ENCODE measurements around the gene AUH.
A peak's percentile ranks its signal among the peaks of the same experiment; 100 is the strongest.

AUH gene

DNA sequence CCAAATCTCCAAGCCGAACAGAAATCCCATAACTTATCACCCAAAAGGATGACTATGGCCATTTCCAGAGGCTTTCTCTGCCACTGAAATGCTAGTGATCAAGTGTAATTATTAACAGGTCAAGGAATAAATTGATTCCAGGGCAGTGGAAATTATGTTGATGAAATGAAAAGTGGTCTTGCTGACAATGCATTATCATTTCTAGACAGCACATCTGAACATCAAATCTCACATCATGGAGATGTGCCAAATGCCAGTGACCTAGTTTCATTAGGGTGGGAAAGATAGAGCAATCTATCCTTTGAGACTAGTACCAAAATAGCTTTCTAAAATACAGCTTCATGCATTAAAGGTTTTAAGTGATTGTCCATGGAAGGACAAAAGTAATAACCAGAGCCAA lies 86.1 kb downstream of the AUH start:
- Histone ChIP-seq H2BK120ac (ENCODE audit: low read depth, low read length) (no peak overlapping the region), H2BK5ac (ENCODE audit: low read depth, low read length, poor library complexity, severe bottlenecking) (no peak overlapping the region), H2BK15ac (ENCODE audit: low read depth, poor library complexity, severe bottlenecking) (no peak overlapping the region), H2AK5ac (ENCODE audit: low read length, severe bottlenecking) (no peak overlapping the region), H3K9ac (ENCODE audit: low read length) (no peak overlapping the region), H2BK12ac (ENCODE audit: low read length in 2 of 2) (no peak overlapping the region), H3K9me3 (ENCODE audit: control insufficient read depth, low read length) (no peaks in the 10 kb centered on the region), H3K27me3 (ENCODE audit: control insufficient read depth in 1 of 2, insufficient read depth in 1 of 2, low read length in 2 of 2) (no peaks in the 10 kb centered on the region), H3K23ac (ENCODE audit: low read length in 2 of 2) (no peak overlapping the region), H3K27ac (ENCODE audit: low read length, poor library complexity, severe bottlenecking) (peak overlapping the region; percentile 35), H3K4me1 (ENCODE audit: control insufficient read depth, insufficient read depth, low read depth, low read length) (peaks cover 3% of the 10 kb centered on the region), H3K18ac (ENCODE audit: low read depth in 1 of 2, low read length in 2 of 2) (no peak overlapping the region), H2AFZ (ENCODE audit: low read depth, low read length) (no peak overlapping the region), H3K4me3 (ENCODE audit: insufficient read depth in 1 of 2, low read depth in 1 of 2, low read length in 2 of 2) (no peak overlapping the region), H4K8ac (ENCODE audit: low read length) (no peak overlapping the region), H3K4me2 (ENCODE audit: low read length, poor library complexity, severe bottlenecking) (no peak overlapping the region), H3K36me3 (ENCODE audit: control insufficient read depth in 1 of 2, insufficient read depth in 2 of 2, low read depth in 1 of 2, low read length in 2 of 2) (no peaks in the 10 kb centered on the region), H3K4ac (ENCODE audit: low read depth in 1 of 2, low read length in 2 of 2) (no peak overlapping the region), H3K14ac (ENCODE audit: low read length in 2 of 2) (no peak overlapping the region), H4K91ac (ENCODE audit: low read length) (no peak overlapping the region), H3K79me1 (replicated peaks; ENCODE audit: low read length, poor library complexity, severe bottlenecking) (peaks cover 2% of the 10 kb centered on the region)
- WGBS, result no CpG with 5 or more reads among the region's 1 CpG
- no peak for DNase-seq

DNA sequence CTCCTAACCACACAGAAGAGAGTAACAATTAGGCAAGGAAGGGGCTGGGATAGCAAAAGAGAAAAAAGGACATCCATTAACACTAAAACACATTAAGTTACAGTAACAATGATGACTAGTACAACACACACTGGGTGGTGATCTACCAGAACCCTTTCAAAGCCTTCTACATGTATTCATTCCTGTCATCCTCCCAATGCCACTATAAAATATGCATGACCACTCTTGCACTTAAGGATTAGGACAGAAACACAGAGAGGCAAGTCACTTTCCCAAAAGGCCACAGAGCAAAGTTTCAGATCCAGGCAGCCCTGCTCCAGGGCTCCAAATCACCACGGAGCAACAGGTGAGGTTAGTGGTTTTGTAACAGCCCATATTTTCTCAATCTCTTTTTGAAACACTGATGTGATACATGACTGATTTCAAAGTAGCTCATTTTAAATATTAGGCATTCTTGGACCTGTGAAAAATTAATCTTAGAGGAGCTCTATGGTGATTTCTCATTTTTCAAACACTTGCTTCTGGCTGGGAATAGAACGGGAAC lies 86.7 kb downstream of the AUH start:
- Histone ChIP-seq H2BK12ac (ENCODE audit: low read length in 2 of 2) (no peak overlapping the region), H3K4me3 (ENCODE audit: insufficient read depth in 1 of 2, low read depth in 1 of 2, low read length in 2 of 2) (no peak overlapping the region), H3K4me1 (ENCODE audit: control insufficient read depth, insufficient read depth, low read depth, low read length) (peaks cover 3% of the 10 kb centered on the region), H3K14ac (ENCODE audit: low read length in 2 of 2) (no peak overlapping the region), H2AK5ac (ENCODE audit: low read length, severe bottlenecking) (no peak overlapping the region), H2AFZ (ENCODE audit: low read depth, low read length) (no peak overlapping the region), H3K18ac (ENCODE audit: low read depth in 1 of 2, low read length in 2 of 2) (no peak overlapping the region), H2BK15ac (ENCODE audit: low read depth, poor library complexity, severe bottlenecking) (no peak overlapping the region), H3K36me3 (ENCODE audit: control insufficient read depth in 1 of 2, insufficient read depth in 2 of 2, low read depth in 1 of 2, low read length in 2 of 2) (no peaks in the 10 kb centered on the region), H3K23ac (ENCODE audit: low read length in 2 of 2) (no peak overlapping the region), H4K91ac (ENCODE audit: low read length) (no peak overlapping the region), H2BK120ac (ENCODE audit: low read depth, low read length) (no peak overlapping the region), H3K9me3 (ENCODE audit: control insufficient read depth, low read length) (no peaks in the 10 kb centered on the region), H3K4ac (ENCODE audit: low read depth in 1 of 2, low read length in 2 of 2) (no peak overlapping the region), H3K4me2 (ENCODE audit: low read length, poor library complexity, severe bottlenecking) (no peak overlapping the region), H3K27ac (ENCODE audit: low read length, poor library complexity, severe bottlenecking) (peak overlapping the region; percentile 30), H2BK5ac (ENCODE audit: low read depth, low read length, poor library complexity, severe bottlenecking) (no peak overlapping the region), H3K9ac (ENCODE audit: low read length) (no peak overlapping the region), H3K27me3 (ENCODE audit: control insufficient read depth in 1 of 2, insufficient read depth in 1 of 2, low read length in 2 of 2) (no peaks in the 10 kb centered on the region), H4K8ac (ENCODE audit: low read length) (peak overlapping the region; percentile 42), H3K79me1 (replicated peaks; ENCODE audit: low read length, poor library complexity, severe bottlenecking) (peaks cover 4% of the 10 kb centered on the region)
- no CpG with 5 or more reads among the region's 2 CpGs for WGBS
- no peak for DNase-seq

DNA sequence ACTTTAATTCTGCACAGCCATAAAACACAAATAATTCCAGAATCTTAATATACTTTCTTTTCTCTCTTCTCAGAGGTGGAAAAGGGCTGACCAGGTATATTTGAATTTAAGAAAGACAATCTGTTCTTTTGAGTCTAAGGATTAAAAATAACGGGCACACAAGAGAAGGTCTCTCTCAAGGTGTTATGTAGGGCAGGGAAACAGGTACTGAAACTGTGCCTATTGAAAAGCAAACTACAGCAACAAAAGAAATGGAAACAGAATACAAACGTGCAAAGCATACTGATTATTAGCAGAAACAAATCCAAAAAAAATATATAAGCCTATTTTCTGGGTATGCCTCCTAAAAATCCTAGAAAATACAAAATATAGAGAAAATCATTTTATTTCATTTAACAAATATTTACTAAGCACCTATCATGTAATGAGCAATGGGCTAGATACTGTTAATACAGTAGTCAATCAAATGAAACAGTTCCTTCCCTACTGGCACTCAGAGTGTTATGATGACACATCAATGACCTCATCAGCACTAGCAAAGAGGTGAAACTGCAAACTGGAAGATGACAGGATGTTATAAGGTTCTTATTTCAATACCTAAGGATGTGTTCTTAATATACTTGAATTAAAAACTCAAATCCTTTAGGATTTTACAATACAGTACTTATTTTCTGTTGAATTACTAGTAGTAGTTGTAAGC lies 87.7 kb downstream of the AUH start:
- Histone ChIP-seq H2BK120ac (ENCODE audit: low read depth, low read length) (no peak overlapping the region), H3K9me3 (ENCODE audit: control insufficient read depth, low read length) (no peaks in the 10 kb centered on the region), H2BK15ac (ENCODE audit: low read depth, poor library complexity, severe bottlenecking) (no peak overlapping the region), H3K14ac (ENCODE audit: low read length in 2 of 2) (no peak overlapping the region), H4K8ac (ENCODE audit: low read length) (no peak overlapping the region), H2AFZ (ENCODE audit: low read depth, low read length) (no peak overlapping the region), H3K4me1 (ENCODE audit: control insufficient read depth, insufficient read depth, low read depth, low read length) (peaks cover 1% of the 10 kb centered on the region), H2BK12ac (ENCODE audit: low read length in 2 of 2) (no peak overlapping the region), H2AK5ac (ENCODE audit: low read length, severe bottlenecking) (no peak overlapping the region), H2BK5ac (ENCODE audit: low read depth, low read length, poor library complexity, severe bottlenecking) (no peak overlapping the region), H3K27me3 (ENCODE audit: control insufficient read depth in 1 of 2, insufficient read depth in 1 of 2, low read length in 2 of 2) (no peaks in the 10 kb centered on the region), H3K27ac (ENCODE audit: low read length, poor library complexity, severe bottlenecking) (no peak overlapping the region), H3K4ac (ENCODE audit: low read depth in 1 of 2, low read length in 2 of 2) (no peak overlapping the region), H3K79me1 (replicated peaks; ENCODE audit: low read length, poor library complexity, severe bottlenecking) (peaks cover 2% of the 10 kb centered on the region), H3K4me3 (ENCODE audit: insufficient read depth in 1 of 2, low read depth in 1 of 2, low read length in 2 of 2) (no peak overlapping the region), H3K18ac (ENCODE audit: low read depth in 1 of 2, low read length in 2 of 2) (no peak overlapping the region), H3K36me3 (ENCODE audit: control insufficient read depth in 1 of 2, insufficient read depth in 2 of 2, low read depth in 1 of 2, low read length in 2 of 2) (no peaks in the 10 kb centered on the region), H4K91ac (ENCODE audit: low read length) (no peak overlapping the region), H3K4me2 (ENCODE audit: low read length, poor library complexity, severe bottlenecking) (no peak overlapping the region), H3K23ac (ENCODE audit: low read length in 2 of 2) (no peak overlapping the region), H3K9ac (ENCODE audit: low read length) (no peak overlapping the region)
- DNase-seq, result peak; percentile 48
- no CpG with 5 or more reads among the region's 2 CpGs for WGBS

GRCh38 chr9:91271156-91271555 lies 90.6 kb downstream of the AUH start:
- no peak overlapping the region for H3K9ac ChIP-seq (ENCODE audit: low read length)
- H3K27me3 ChIP-seq (ENCODE audit: control insufficient read depth in 1 of 2, insufficient read depth in 1 of 2, low read length in 2 of 2), result no peaks in the 10 kb centered on the region
- DNase-seq, result no peak
- WGBS, result 100% methylated on average over 1 of the region's 2 CpGs
- no peak overlapping the region for H4K8ac ChIP-seq (ENCODE audit: low read length)
- H3K18ac ChIP-seq (ENCODE audit: low read depth in 1 of 2, low read length in 2 of 2), result no peak overlapping the region
- peaks cover 0 to 3% of the 10 kb centered on the region in 2 experiments for H3K36me3 ChIP-seq (ENCODE audit: control insufficient read depth in 1 of 2, insufficient read depth in 2 of 2, low read depth in 1 of 2, low read length in 2 of 2)
- peaks cover 1% of the 10 kb centered on the region for H3K4me1 ChIP-seq (ENCODE audit: control insufficient read depth, insufficient read depth, low read depth, low read length)
- peaks cover 2% of the 10 kb centered on the region for H3K79me1 ChIP-seq (replicated peaks; ENCODE audit: low read length, poor library complexity, severe bottlenecking)
- H3K4me3 ChIP-seq (ENCODE audit: insufficient read depth in 1 of 2, low read depth in 1 of 2, low read length in 2 of 2), result no peak overlapping the region
- H3K4me2 ChIP-seq (ENCODE audit: low read length, poor library complexity, severe bottlenecking), result no peak overlapping the region
- no peak overlapping the region for H2BK5ac ChIP-seq (ENCODE audit: low read depth, low read length, poor library complexity, severe bottlenecking)
- H3K9me3 ChIP-seq (ENCODE audit: control insufficient read depth, low read length), result no peaks in the 10 kb centered on the region
- no peak overlapping the region for H2AFZ ChIP-seq (ENCODE audit: low read depth, low read length)
- H2BK120ac ChIP-seq (ENCODE audit: low read depth, low read length), result no peak overlapping the region
- no peak overlapping the region for H3K4ac ChIP-seq (ENCODE audit: low read depth in 1 of 2, low read length in 2 of 2)
- H3K23ac ChIP-seq (ENCODE audit: low read length in 2 of 2), result no peak overlapping the region
- H2AK5ac ChIP-seq (ENCODE audit: low read length, severe bottlenecking), result no peak overlapping the region
- no peak overlapping the region for H4K91ac ChIP-seq (ENCODE audit: low read length)
- H2BK15ac ChIP-seq (ENCODE audit: low read depth, poor library complexity, severe bottlenecking), result no peak overlapping the region
- no peak overlapping the region for H3K14ac ChIP-seq (ENCODE audit: low read length in 2 of 2)
- no peak overlapping the region for H2BK12ac ChIP-seq (ENCODE audit: low read length in 2 of 2)
- no peak overlapping the region for H3K27ac ChIP-seq (ENCODE audit: low read length, poor library complexity, severe bottlenecking)

All from mesenchymal stem cell (in vitro differentiated cells and primary cell).